HG03064 (cell line): Measurements from ENCODE around the gene EMC10.

Source experiments
- ATAC-seq: cut with Tn5 transposase; IDR thresholded peaks from one replicate; pipeline ENCODE4 v1.9.1; 2021; ENCODE audit warnings: low read depth; ENCODE audit not compliant: unreplicated experiment

EMC10 gene

GRCh38 chr19:50536662-50537305 is 60.5 kb downstream of the EMC10 start:
- no peak for ATAC-seq

GRCh38 chr19:50537306-50537685 is 61.0 kb downstream of the EMC10 start:
- ATAC-seq, result no peak

- no peak for ATAC-seq
Measured at GRCh38 chr19:50537769-50538230, 61.5 kb downstream of the EMC10 start.
